Osteoblast (primary cell): ENCODE data around the gene MAPKAP1. TPM values are rescaled to one million over a fixed set of nuclear protein-coding genes. Genes with fewer than 3 reads are reported as not detected.
A peak's percentile ranks its signal among the peaks of the same experiment; 100 is the strongest.

Experiments used
- DNase-seq: peaks from one replicate; pipeline ENCODE4 v3.0.0; 2011; ENCODE audit warnings: low spot score, mixed read lengths; ENCODE audit not compliant: insufficient read length; ENCODE audit errors: missing footprints
- H2AFZ ChIP-seq: 2 replicates; pipeline ENCODE4 v1.6.0; 2011; ENCODE audit warnings: mild to moderate bottlenecking, low read length
- H3K27ac ChIP-seq: 2 replicates; pipeline ENCODE4 v1.5.1; 2011; ENCODE audit warnings: mild to moderate bottlenecking, low read depth, low read length, moderate library complexity
- H3K27me3 ChIP-seq: 2 replicates; pipeline ENCODE4 v1.6.0; 2012; ENCODE audit warnings: mild to moderate bottlenecking, control low read depth, inconsistent platforms, low read length, moderate library complexity; ENCODE audit not compliant: insufficient read depth
- H3K36me3 ChIP-seq: 2 replicates; pipeline ENCODE4 v1.5.1; 2011; ENCODE audit warnings: mild to moderate bottlenecking, low read length, control low read depth, moderate library complexity; ENCODE audit not compliant: insufficient read depth
- H3K4me1 ChIP-seq: 2 replicates; pipeline ENCODE4 v1.5.1; 2011; ENCODE audit warnings: mild to moderate bottlenecking, low read length, control low read depth, moderate library complexity; ENCODE audit not compliant: insufficient read depth
- H3K4me2 ChIP-seq: 2 replicates; pipeline ENCODE4 v1.6.0; 2011; ENCODE audit warnings: mild to moderate bottlenecking, low read length; ENCODE audit not compliant: insufficient read depth
- H3K4me3 ChIP-seq: fragments of 200-600 bp; sonication (generic); 3 replicates; pipeline ENCODE4 v1.5.1; 2012; ENCODE audit warnings: mild to moderate bottlenecking, low read length, inconsistent platforms; ENCODE audit not compliant: insufficient read depth
- H3K79me2 ChIP-seq: 2 replicates; pipeline ENCODE4 v1.6.0; 2012; ENCODE audit warnings: mild to moderate bottlenecking, low read length, control low read depth, inconsistent platforms; ENCODE audit not compliant: insufficient read depth
- H3K9me3 ChIP-seq: 2 replicates; pipeline ENCODE4 v1.5.1; 2011; ENCODE audit warnings: low read depth, low read length, control low read depth
- H4K20me1 ChIP-seq: 2 replicates; pipeline ENCODE4 v1.6.0; 2012; ENCODE audit warnings: mild to moderate bottlenecking, low read length, control low read depth; ENCODE audit not compliant: insufficient read depth
- CTCF ChIP-seq: IDR thresholded peaks from 2 replicates; pipeline ENCODE4 v1.5.1; 2011; ENCODE audit warnings: mild to moderate bottlenecking, low read depth, low read length, moderate library complexity; ENCODE audit errors: extremely low read depth
- total RNA-seq: library from RNA; depleted of rRNA; stranded (reverse); fragments of >200 nt; gene quantifications from 2 replicates; pipeline ENCODE4 v1.2.3, GENCODE V29; 2012

MAPKAP1 gene
- total RNA-seq, 1 donor = 72.4 TPM

GRCh38 chr9:125472562-125472925, 234.5 kb downstream of the MAPKAP1 start:
- H4K20me1 ChIP-seq = peaks cover 8% of the 10 kb centered on the region
- H3K36me3 ChIP-seq = peaks cover 9% of the 10 kb centered on the region
- H3K27me3 ChIP-seq = no peaks in the 10 kb centered on the region
- peaks cover 22% of the 10 kb centered on the region for H3K79me2 ChIP-seq
- TF ChIP-seq CTCF = no peak
- peak overlapping the region; percentile 69 for H3K27ac ChIP-seq
- H3K4me3 ChIP-seq = peak overlapping the region; percentile 46
- DNase-seq = no peak
- H3K4me1 ChIP-seq = peaks cover 29% of the 10 kb centered on the region
- H3K4me2 ChIP-seq = peak overlapping the region; percentile 77
- no peak overlapping the region for H2AFZ ChIP-seq
- H3K9me3 ChIP-seq = no peaks in the 10 kb centered on the region

- no peak overlapping the region for H3K4me3 ChIP-seq
- H3K27me3 ChIP-seq = no peaks in the 10 kb centered on the region
- DNase-seq = no peak
- TF ChIP-seq CTCF = no peak
- H4K20me1 ChIP-seq = peaks cover 8% of the 10 kb centered on the region
- no peaks in the 10 kb centered on the region for H3K9me3 ChIP-seq
- peaks cover 22% of the 10 kb centered on the region for H3K79me2 ChIP-seq
- no peak overlapping the region for H3K27ac ChIP-seq
- peaks cover 29% of the 10 kb centered on the region for H3K4me1 ChIP-seq
- no peak overlapping the region for H2AFZ ChIP-seq
- no peak overlapping the region for H3K4me2 ChIP-seq
- H3K36me3 ChIP-seq = no peaks in the 10 kb centered on the region
Measured at GRCh38 chr9:125470767-125471580, 236.0 kb downstream of the MAPKAP1 start.

DNA sequence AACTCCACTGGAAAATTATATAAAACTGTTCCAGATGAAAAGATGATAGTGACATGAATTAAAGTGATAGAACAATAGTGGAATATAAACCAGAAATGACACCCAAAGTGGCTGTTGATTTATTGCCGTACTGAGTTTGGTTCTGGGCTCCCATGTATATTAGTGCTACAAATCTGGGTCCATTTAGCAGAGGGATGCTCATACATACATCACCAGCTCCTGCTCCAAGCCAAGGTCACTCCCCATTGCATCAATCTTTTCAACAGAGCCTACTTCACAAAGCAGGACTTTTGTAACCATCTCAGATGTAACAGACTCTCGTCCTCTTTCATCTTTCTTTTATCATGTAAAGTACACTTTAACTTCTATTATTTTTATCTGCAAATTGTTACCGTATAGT, 236.8 kb downstream of the MAPKAP1 start:
- Histone ChIP-seq H3K4me1 (peaks cover 29% of the 10 kb centered on the region), H4K20me1 (peaks cover 8% of the 10 kb centered on the region), H3K27ac (no peak overlapping the region), H3K4me3 (no peak overlapping the region), H3K4me2 (no peak overlapping the region), H3K36me3 (no peaks in the 10 kb centered on the region), H3K27me3 (no peaks in the 10 kb centered on the region), H3K9me3 (no peaks in the 10 kb centered on the region), H2AFZ (no peak overlapping the region), H3K79me2 (peaks cover 22% of the 10 kb centered on the region)
- no peak for TF ChIP-seq CTCF
- no peak for DNase-seq

GRCh38 chr9:125468646-125469045, 238.4 kb downstream of the MAPKAP1 start:
- H2AFZ ChIP-seq = no peak overlapping the region
- H3K36me3 ChIP-seq = no peaks in the 10 kb centered on the region
- no peak for DNase-seq
- H3K79me2 ChIP-seq = peaks cover 15% of the 10 kb centered on the region
- no peak overlapping the region for H3K4me2 ChIP-seq
- H3K9me3 ChIP-seq = no peaks in the 10 kb centered on the region
- no peaks in the 10 kb centered on the region for H3K27me3 ChIP-seq
- TF ChIP-seq CTCF = no peak
- H4K20me1 ChIP-seq = peaks cover 4% of the 10 kb centered on the region
- peaks cover 18% of the 10 kb centered on the region for H3K4me1 ChIP-seq
- no peak overlapping the region for H3K27ac ChIP-seq
- H3K4me3 ChIP-seq = no peak overlapping the region
